Activated CD4-positive, alpha-beta T cell treated with anti-CD3 and anti-CD28 coated beads for 24 hours (primary cell): ENCODE results near the gene TMEM221.
A peak's percentile ranks its signal among the peaks of the same experiment; 100 is the strongest.
"Not testable (repeated sequence)": the region's sequence is repeated elsewhere in the genome, so short reads cannot be mapped to it uniquely, and the experiment has no call there.

ENCODE experiments used
- DNase-seq, 2 donors: peaks; one replicate each; pipeline ENCODE4 v3.0.0-alpha.2; 2020; ENCODE audit warnings: low read depth in 2 of 2

The TMEM221 gene

DNA sequence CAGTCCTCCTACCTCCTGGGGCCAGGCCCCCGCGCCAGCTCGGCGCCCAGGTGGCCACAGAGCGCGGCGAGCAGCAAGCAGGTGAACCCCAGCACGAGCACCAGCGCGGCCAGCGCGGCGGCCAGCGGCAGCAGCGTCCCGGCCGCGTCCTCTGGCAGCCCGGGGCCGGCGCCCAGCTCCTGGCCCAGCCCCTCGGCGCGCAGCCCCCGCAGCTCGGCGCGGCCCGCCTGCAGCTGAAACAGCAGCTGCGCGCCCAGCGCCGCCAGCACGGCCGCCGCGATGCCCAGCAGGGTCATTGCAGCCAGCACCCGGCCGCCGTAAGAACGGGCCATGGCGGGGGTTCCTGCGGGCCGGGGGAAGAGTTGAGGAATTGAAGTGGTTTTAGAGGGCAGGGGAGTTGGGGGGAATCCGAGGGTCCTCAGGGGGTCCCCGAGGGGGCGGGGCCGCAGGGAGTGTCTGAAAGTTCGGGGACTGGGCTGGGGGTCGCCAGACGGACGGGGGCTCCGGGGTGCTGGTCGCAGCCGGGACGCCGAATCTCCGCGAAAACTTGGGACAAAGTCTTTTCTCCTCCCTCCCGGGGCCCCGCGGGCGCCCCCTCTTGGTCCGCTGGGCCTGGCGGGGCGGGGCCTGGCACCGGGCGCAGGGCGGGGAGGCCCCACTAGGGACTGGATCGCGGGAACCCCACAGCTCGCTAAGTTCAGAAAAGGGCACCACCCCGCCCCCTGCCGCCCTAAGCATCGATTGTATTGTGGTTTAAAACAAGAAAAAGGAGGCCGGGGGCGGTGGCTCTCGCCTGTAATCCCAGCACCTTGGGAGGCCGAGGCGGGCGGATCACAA is at the start of gene TMEM221:
TMEM221 (minus strand) TSS at position 538 of the 837 bp plus-strand sequence; CDS start at position 332, 206 bp downstream.
- peak in 1 of 2 donors; percentile 52 for DNase-seq

DNA sequence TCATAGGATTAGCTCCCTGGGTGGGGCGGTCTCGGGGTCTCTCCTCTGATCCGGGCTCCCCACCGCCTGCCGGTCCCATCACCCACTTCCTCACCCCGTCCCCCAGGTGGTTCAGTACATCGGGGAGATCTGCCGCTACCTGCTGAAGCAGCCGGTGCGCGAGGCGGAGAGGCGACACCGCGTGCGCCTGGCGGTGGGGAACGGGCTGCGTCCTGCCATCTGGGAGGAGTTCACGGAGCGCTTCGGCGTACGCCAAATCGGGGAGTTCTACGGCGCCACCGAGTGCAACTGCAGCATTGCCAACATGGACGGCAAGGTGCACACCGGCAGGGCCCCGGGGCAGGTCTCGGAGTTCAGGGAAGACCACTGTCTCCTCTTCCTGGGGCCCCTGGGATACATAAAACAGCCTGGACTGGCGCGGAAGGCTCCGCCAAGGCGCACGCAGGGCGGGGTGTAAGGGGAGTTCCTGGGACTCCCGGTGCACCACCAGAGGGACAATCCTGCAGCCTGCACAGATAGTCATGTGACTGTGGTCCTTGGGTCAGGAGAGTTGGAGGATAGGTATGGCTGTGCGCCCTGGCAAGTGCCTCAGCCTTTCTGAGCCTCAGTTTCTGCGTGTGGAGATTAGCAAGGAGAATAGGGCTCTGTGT is 48.8 kb upstream of the TMEM221 start:
- DNase-seq = no peak

DNA sequence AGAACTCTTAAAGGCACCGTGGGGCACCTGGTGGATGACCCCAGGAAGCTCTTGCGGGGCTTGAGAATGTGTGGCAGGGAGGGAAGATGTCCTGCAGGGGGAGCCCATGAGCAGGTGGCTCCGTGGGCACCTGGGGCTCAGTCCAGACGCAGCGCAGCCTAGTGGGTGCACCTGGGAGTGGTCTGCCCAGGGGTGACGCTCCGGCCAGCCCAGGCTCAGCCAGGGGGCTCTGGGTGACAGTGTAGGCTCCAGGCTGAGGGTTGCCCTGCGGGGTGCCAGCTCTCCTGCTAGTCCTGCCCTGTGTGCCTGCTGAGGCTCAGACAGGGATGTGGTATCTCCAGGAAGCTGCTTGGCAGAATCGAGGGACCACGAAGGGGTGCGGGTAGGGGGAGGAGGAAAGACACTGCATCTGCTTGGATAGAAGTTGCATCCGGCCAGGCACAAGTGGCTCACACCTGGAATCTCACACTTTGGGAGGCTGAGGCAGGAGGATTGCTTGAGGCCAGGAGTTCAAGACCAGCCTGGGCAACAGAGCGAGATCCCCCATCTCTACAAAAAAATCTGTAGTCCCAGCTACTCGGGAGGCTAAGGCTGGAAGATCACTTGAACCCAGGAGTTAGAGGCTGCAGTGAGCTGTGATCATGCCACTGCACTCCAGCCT is 48.0 kb upstream of the TMEM221 start:
- peak; percentile 64 to 81 for DNase-seq

DNA sequence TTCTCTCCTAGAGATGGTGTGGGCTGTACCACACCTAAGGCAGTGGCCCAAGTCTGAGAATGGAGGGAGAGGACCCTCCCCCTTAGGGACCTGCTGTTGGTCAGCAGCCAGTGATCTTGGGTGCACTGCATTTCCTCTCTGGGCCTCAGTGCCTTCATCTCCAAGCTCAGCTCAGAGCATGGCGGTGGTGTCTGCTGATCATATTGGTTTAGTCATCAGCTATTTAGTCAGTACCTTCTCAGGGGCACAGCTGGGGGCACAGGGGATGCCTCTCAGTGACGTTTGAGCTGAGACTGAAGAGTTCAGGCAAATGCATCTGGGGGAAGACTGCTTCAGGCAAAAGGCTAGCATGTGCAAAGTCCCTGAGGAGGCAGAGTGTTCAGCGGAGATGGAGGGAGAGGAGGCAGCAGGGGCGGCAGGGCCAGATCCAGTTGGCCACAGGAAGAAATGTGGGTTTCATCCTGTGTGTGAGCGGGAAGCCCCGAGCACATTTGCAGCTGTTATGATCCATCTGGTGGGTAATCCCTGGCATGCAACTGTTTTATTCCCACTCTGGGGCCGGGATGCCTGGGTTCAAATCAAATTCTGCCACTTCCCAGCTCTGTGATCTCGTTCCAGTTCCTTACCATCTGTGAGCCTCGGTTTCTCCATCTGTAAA is 47.3 kb upstream of the TMEM221 start:
- no peak for DNase-seq

DNA sequence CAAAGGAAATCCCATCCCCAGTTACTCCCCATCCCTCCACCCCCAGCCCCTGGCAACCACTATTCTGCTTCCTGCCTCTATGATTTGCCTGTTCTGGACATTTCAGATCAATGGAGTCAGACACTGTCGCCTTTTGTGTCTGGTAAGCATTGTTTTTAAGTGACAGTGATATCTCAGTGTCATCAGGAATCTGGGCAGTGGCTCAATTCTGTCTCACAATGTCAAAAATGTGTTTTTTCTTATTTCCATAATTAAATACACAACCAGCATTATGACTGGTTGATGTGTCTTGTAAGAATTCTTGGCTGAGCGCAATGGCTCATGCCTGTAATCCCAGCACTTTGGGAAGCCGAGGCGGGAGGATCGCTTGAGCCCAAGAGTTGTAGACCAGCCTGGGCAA is 42.8 kb upstream of the TMEM221 start:
- no peak for DNase-seq

DNA sequence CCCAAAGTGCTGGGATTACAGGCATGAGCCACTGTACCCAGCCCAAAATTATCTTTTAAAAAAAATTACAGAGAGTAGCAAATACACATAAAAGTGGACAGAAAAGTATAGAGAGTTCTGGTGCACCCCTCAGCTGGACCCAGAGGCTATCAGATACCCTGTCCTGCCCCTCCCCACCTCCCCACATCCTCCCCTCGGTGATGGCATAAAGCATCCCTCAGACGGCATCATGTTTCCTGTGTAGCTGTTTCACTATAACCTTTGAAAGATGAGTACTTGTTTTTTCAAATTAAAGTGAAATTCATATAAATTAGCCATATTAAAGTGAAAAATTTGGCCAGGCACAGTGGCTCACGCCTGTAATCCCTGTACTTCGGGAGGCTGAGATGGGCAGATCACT is 41.9 kb upstream of the TMEM221 start:
- DNase-seq = no peak

DNA sequence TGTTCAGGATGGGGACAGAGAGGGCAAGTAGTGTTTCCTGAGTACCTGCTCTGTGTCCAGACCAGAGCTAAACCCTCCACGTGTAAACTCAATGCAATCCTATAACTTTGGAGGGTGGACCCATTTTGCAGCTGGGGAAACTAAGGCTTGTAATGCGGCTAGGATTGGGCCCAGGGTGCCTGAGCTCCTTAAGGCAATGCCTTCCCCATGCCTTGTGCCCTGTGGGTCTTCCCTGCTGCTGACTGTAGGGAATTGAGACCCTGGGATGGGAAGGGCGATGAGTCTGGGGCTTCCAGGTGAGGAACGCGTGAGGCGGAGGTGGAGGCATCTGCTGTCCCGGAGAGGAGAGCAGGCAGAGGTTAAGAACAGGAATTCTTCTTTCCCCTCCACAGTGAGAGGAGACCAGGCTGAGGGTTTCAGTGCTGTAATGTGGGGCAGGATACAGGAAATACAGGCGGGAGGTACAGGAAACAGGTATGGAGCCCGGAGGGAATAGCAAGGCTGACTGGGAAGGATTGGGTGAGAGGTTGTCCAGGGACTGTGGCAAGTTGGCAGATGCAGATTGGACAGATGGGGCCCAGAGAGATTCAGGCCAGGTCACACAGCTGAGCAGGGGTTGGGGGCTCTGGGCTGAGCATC is 41.0 kb upstream of the TMEM221 start:
- DNase-seq = no peak

DNA sequence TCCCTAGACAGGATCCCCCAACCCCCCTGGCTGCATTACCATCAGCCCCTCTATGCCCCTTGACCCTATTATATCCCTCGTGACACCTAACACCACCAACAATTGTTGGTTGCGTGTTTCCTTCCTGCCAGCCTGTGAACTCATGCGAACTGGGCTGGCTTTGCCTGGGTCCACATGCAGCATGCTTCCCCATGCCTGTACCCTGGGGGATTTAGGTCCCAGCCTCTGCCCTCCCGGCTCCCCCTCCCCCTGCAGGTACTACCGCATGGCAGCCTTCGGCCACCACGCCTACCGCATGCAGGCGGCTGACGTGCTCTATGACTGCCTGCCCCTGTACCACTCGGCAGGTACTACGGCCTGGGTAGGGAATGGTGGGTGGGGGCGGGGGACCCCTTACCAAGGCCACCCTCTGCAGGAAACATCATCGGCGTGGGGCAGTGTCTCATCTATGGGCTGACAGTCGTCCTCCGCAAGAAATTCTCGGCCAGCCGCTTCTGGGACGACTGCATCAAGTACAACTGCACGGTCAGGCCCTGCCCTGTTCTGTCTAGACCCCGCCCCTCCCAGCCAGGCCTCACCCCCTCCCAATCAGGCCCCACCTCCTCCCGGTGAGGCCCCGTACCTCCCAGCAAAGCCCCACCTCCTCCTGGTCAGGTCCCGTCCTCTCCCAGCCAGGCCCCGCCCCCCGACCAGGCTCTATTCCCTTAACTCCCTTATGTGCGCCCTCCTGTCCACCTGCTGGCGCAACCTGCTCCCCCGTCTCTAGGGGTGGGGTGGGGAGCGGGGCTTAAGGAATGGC is 40.3 kb upstream of the TMEM221 start:
- DNase-seq = peak; percentile 60 to 80

DNA sequence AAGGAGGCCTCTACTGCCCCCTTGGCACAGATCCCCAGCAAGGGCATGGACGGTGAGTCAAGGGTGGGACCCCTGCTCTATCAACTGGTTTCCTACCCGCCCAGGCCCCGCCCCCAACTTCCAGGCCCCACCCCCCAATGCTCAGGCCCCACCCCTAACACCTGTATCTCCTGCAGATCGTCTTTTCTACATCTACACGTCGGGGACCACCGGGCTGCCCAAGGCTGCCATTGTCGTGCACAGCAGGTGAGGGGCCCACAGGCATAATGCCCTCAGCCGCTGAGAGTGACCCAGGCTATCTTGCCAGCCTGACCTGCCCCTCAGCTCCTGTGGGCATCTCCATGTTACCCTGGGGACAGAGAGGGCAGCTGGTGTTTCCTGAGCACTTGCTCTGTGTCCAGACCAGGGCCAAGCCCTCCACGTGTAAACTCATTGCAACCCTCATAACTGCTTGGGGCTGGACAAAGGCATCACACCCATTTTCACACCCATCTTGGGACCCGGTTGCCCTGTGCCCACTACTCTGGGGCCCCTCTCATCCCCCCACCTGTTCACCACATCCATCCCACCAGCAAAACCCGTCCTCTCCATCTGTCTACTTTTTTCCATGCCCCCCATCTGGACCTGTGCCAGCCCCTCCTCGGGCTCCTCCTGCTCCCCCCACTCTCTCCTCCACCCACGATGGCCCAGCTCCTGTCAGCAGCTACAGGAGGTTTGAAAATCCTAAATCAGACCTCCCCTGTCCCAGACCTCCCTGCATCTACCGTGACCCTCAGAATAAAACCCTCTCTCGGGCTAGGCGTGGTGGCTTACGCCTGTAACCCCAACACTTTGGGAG is 39.0 kb upstream of the TMEM221 start:
- no peak for DNase-seq

DNA sequence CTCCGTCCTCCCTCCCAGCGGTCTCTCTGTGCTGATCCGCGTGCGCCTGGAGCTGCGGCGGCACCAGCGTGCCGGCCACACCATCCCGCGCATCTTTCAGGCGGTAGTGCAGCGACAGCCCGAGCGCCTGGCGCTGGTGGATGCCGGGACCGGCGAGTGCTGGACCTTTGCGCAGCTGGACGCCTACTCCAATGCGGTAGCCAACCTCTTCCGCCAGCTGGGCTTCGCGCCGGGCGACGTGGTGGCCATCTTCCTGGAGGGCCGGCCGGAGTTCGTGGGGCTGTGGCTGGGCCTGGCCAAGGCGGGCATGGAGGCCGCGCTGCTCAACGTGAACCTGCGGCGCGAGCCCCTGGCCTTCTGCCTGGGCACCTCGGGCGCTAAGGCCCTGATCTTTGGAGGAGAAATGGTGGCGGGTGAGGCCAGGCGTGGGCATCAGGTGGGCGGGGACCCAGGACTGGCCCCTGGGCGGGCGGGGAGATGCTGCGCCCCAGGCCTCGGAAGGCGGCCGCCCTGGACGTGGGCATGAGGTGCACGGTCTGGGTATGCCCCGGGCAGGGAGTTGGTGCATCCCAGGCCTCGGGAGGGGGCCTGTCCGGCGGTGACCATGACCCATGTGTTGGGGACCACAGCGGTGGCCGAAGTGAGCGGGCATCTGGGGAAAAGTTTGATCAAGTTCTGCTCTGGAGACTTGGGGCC is 38.2 kb upstream of the TMEM221 start:
- DNase-seq = no peak

DNA sequence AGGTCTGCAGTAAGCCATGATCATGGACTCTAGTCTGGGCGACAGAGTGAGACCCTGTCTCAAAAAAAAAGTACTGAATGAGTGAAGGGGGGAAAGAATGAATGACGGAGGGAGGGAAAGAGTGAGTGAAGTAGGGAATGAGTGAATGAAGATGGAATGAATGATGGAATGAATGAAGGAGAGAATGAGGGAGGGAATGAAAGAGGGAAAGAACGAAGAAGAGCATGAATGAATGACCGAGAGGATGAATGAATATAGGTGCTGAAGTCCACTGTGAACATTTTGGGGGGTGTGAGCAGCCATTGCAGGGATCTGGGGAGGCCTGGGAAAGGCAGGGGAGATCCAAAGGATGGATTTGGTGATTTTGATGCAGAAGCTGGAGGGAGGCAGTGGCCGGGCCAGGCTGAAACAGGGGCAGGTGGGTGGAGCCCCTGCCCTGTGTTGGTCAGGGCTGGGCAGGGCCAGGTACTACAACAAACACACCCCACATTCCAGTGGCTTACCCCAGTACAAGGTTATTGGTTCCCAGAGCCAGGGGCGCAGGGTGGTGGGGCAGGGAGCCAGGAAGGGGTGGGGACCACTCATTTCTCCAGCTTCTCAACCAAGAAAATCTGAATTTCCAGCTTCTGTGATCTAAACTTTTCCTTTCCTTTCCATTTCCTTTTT is 36.2 kb upstream of the TMEM221 start:
- no peak for DNase-seq

DNA sequence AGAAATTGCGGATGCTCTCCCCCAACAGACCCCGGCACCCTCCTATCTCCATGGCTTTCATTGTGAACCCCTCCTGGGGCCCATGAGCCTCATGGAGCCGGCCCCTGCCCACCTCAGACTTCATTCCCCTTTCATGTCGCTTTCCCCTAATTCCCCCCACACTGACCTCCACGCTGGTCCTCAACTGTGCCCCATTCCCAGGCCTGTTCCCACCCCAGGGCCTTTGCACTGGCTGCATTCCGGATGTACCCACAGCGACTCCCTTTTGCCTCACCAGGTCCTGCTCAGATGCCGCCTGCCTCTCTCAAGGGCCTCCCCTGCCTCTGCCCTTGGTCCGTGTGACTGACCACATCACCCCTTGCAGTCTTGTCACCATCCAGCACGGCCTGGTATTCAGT is 35.1 kb upstream of the TMEM221 start:
- DNase-seq = no peak

DNA sequence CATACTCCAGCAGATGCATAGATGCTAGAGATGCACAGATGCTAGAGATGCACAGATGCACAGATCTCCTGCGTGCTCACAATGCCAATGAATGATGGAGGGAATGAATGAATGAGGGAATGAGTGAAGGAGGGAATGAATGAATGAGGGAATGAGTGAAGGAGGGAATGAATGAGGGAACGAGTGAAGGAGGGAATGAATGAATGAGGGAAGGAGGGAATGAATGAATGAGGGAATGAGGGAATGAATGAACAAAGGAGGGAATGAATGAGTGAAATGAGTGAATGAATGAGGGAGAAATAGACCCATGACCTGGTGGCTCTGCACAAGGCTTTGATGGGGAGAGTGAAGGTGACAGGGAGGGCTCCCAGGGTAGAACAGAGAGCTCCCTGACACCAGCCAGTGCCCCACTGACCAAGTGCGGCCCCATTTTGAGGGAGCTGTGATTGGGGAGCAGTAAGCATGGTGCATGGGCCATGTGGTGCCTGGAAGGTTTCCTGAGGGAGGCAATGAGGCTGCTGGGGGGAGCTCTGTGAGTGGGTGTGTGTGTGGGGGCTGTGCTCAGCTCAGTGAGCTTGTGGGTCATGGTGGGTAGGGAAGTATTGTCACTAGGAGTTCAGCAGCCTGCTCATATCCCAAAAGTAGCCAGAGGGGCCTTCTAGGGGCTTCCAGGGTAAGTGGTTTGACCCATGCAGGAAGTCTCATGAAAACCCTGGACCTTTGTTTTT is 34.6 kb upstream of the TMEM221 start:
- no peak for DNase-seq

DNA sequence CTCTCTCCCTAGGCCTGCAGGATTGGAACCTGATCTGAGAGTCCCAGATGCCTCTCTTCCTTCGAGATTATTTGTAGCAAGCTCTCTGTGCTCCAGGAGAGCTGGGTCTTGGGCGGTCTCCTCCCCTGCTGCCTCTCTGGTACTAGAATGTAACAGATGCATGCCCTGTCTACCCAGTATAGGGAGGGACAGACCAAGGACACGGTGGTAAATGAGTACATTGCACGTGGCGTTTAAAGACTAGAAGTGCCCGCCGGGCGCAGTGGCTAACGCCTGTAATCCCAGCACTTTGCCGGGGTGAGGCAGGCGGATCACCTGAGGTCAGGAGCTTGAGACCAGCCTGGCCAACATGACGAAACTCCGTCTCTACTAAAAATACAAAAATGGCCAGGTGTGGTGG is 33.5 kb upstream of the TMEM221 start:
- DNase-seq = no peak

DNA sequence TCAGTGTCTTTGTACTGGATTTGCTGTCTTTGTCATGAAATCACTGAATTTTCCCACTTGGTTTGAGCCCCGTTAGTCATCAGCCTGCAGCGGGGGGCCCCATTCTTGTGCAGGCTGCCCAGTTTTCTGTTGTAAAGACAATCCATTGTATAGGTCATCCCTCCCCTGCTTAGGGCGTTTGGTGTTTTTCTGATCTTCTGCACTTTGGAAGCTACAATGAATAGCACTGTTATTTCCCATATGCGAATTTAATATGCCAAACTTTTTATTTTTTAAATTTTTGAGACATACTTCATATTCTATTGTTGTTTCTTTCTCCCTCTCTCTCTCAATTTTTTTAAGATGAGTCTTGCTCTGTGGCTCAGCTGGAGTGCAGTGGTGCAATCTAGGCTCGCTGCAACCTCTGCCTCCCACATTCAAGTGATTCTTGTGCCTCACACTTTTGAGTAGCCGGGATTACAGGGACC is 30.9 kb upstream of the TMEM221 start:
- DNase-seq = no peak

DNA sequence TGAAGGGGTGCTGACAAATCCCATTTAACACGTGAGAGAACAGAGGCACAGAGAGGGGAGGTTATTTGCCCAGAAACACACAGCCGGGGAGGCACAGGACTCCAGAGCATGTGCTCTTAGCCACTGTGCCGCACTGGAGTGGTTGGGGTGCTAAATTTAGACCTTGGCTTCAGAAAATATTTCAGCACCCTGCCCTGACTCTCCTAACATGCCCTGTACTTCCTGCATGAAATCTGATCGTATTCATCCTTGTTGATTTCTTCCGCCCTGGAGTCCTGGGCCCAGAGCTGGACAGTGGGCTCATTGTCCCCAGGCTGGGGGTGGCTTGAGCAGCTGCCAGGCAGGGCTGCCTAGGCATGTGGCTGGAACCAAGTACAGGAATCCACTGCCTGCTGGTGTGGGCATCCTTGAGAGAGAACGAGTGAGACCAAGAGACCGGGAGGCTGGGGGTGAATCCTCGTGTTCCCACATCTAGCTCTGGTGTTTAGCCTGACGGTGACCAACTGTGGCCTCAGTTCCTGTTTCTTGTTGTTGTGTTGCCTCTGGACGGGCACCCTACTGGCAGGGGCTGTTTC is 27.2 kb upstream of the TMEM221 start:
- DNase-seq = no peak

DNA sequence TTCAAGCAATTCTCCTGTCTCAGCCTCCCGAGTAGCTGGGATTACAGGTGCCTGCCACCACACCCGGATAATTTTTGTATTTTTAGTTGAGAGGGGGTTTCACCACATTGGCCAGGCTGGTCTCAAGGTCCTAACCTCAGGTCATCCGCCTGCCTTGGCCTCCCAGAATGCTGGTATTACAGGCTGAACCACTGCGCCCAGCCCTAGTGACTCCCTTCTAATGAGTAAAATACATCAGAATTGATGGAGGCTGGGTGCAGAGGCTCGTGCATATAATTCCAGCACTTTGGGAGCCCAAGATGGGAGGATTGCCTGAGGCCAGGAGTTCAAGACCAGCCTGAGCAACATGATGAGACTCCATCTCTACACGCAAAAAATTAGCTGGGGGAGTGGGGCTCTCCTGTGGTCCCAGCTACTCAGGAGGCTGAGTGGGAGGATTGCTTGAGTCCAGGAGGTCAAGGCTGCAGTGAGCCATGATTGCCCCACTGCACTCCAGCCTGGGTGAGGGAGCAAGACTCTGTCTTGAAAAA is 26.6 kb upstream of the TMEM221 start:
- DNase-seq = not testable (repeated sequence)
